OCI-LY3 (cell line): ENCODE data around the gene GRM8.

Source experiments
- H2AFZ ChIP-seq: fragments of 200-600, 300-600 bp; shearing (Covaris generic); 2 replicates; pipeline ENCODE4 v1.6.0; 2014; ENCODE audit warnings: antibody characterized with exemption, low read depth, low read length
- H3K27ac ChIP-seq: fragments of 200-600, 300-600 bp; sonication (generic); 2 replicates; pipeline ENCODE4 v1.5.1; 2014; ENCODE audit warnings: mild to moderate bottlenecking, low read length, moderate library complexity, mixed read lengths
- H3K27me3 ChIP-seq: fragments of 200-600, 300-600 bp; sonication (generic); 2 replicates; pipeline ENCODE4 v1.6.1; 2014; ENCODE audit warnings: low read depth, low read length, mixed read lengths
- H3K36me3 ChIP-seq: fragments of 200-600, 300-600 bp; sonication (generic); replicated peaks from 2 replicates; pipeline ENCODE3; 2014; ENCODE audit warnings: low read depth, low read length, mixed read lengths
- H3K4me1 ChIP-seq: fragments of 300-600, 200-600 bp; sonication (generic); 2 replicates; pipeline ENCODE4 v1.6.1; 2014; ENCODE audit warnings: low read length, mixed read lengths
- H3K4me2 ChIP-seq: fragments of 200-600, 300-600 bp; sonication (generic); 2 replicates; pipeline ENCODE4 v1.6.1; 2014; ENCODE audit warnings: low read length, mixed read lengths
- H3K4me3 ChIP-seq: fragments of 300-600, 200-600 bp; sonication (generic); 2 replicates; pipeline ENCODE4 v1.5.1; 2014; ENCODE audit warnings: antibody characterized with exemption, mild to moderate bottlenecking, low read length, moderate library complexity
- H3K79me2 ChIP-seq: fragments of 300-600, 200-600 bp; shearing (Covaris generic); 2 replicates; pipeline ENCODE4 v1.6.1; 2014; ENCODE audit warnings: mild to moderate bottlenecking, low read length, mixed read lengths
- H3K9ac ChIP-seq: fragments of 300-600, 200-600 bp; shearing (Covaris generic); 2 replicates; pipeline ENCODE4 v1.6.0; 2014; ENCODE audit warnings: mild to moderate bottlenecking, low read length, moderate library complexity
- H3K9me3 ChIP-seq: fragments of 200-600, 300-600 bp; shearing (Covaris generic); 2 replicates; pipeline ENCODE4 v1.6.1; 2014; ENCODE audit warnings: low read length, mixed read lengths; ENCODE audit not compliant: insufficient read depth
- H4K20me1 ChIP-seq: fragments of 200-600, 300-600 bp; sonication (generic); 2 replicates; pipeline ENCODE4 v1.6.1; 2016; ENCODE audit warnings: low read length, mixed read lengths; ENCODE audit not compliant: insufficient read depth
- CTCF ChIP-seq: fragments of 200-600, 300-600 bp; sonication (generic); IDR thresholded peaks from 2 replicates; pipeline ENCODE4 v1.5.1; 2014; ENCODE audit warnings: antibody characterized with exemption, low read length, low read depth
- EZH2phosphoT487 ChIP-seq: fragments of 200-600 bp; shearing (Covaris generic); IDR thresholded peaks from 2 replicates; pipeline ENCODE4 v1.6.1; 2018; ENCODE audit warnings: antibody characterized with exemption, mixed run types, low read depth

GRM8 gene

DNA sequence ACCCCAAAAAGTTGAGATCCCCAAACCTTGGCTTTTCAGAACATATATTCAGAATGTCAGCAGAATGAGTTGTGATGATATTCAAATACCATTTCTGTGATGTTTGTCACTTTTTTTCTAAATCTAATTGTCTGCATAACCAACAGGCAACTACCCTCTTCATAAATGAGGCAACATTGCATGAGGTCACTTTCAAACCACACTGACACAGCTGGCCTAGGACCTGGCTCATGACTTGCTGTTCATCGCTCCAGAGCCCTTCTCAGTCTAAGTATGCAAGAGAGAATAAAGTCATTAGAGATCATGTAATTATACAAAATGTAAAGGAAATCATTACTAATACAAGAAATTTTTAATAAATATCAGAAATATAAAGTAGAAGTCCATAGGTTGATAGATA is 681.9 kb downstream of the GRM8 start:
- TF ChIP-seq CTCF (no peak), EZH2phosphoT487 (no peak)
- H3K9ac ChIP-seq = no peak overlapping the region
- no peak overlapping the region for H3K4me2 ChIP-seq
- no peaks in the 10 kb centered on the region for H4K20me1 ChIP-seq
- H3K27ac ChIP-seq = no peak overlapping the region
- no peaks in the 10 kb centered on the region for H3K79me2 ChIP-seq
- no peaks in the 10 kb centered on the region for H3K9me3 ChIP-seq
- H2AFZ ChIP-seq = no peak overlapping the region
- H3K36me3 ChIP-seq = no peaks in the 10 kb centered on the region
- H3K4me3 ChIP-seq = no peak overlapping the region
- no peaks in the 10 kb centered on the region for H3K4me1 ChIP-seq
- H3K27me3 ChIP-seq = no peaks in the 10 kb centered on the region

DNA sequence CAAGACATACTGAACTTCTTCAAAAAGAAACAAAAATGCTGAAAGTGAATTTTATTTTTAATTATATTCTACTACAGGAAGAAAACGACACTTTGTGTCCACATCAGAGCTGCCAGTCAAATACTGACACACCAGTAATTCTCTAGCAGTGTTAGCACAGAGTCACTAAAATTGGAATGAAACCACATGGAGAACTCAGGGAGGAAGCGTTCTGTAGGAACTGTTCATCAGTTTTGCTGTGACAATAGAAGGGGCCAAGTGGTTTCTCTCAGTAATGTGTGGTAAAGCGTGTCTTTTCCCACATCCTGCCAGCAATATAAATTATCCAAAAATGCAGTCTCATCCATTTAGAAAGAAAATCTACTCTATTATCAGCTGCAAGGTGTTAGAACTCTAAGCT is 683.3 kb downstream of the GRM8 start:
- TF ChIP-seq EZH2phosphoT487 = no peak
- TF ChIP-seq CTCF = no peak
- no peaks in the 10 kb centered on the region for H3K27me3 ChIP-seq
- no peak overlapping the region for H3K9ac ChIP-seq
- no peak overlapping the region for H3K4me2 ChIP-seq
- no peak overlapping the region for H3K4me3 ChIP-seq
- H3K27ac ChIP-seq = no peak overlapping the region
- H3K9me3 ChIP-seq = no peaks in the 10 kb centered on the region
- H2AFZ ChIP-seq = no peak overlapping the region
- H3K4me1 ChIP-seq = no peaks in the 10 kb centered on the region
- H3K36me3 ChIP-seq = no peaks in the 10 kb centered on the region
- no peaks in the 10 kb centered on the region for H4K20me1 ChIP-seq
- H3K79me2 ChIP-seq = no peaks in the 10 kb centered on the region

DNA sequence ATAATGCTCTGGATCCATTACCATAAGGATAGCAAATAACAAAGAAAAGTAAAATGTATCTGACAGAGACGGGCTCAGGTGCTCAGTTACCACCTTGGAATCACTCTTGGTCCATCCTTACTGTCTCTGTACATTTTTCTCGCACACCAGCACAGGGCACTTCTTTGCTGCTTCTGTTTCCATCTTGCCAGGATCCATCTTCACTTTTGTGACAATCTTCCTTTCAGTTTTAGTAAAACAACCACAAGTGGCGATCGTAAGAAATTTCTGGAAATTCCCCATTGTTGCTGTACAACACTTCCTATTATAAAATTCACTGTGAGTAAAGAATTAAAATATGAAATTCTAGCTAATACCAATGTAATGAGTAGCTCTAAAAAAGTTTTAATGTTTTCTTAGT is 695.5 kb downstream of the GRM8 start:
- no peaks in the 10 kb centered on the region for H3K36me3 ChIP-seq
- no peaks in the 10 kb centered on the region for H3K79me2 ChIP-seq
- TF ChIP-seq CTCF (no peak), EZH2phosphoT487 (no peak)
- H3K4me2 ChIP-seq = peak overlapping the region; percentile 18
- peaks cover 17% of the 10 kb centered on the region for H3K4me1 ChIP-seq
- 0 out of 2 replicates have a peak overlapping the region, but pooled peaks have one; percentile 24 for H2AFZ ChIP-seq
- H3K4me3 ChIP-seq = no peak overlapping the region
- H3K27ac ChIP-seq = no peak overlapping the region
- H4K20me1 ChIP-seq = no peaks in the 10 kb centered on the region
- no peaks in the 10 kb centered on the region for H3K9me3 ChIP-seq
- no peaks in the 10 kb centered on the region for H3K27me3 ChIP-seq
- no peak overlapping the region for H3K9ac ChIP-seq

DNA sequence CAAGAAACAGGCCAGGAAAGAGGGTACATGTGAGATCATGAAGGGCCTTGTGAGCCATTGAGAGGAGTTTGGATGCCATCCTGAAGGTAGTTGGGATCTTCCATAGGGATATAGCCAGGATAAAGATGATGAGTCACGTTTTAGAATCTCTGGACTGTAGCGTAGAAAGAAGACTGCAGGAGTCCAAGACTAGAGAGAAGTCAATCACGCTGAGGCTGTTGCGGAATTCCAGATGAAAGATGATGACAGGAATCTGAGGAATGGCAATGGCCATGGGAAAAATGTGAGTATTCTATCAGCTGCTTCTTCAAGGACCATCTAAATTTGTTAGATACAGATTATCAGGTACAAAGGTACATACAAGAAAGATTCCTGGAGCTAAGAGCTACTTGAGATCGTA is 711.3 kb downstream of the GRM8 start:
- no peaks in the 10 kb centered on the region for H4K20me1 ChIP-seq
- H3K36me3 ChIP-seq = no peaks in the 10 kb centered on the region
- no peaks in the 10 kb centered on the region for H3K27me3 ChIP-seq
- no peaks in the 10 kb centered on the region for H3K79me2 ChIP-seq
- no peak overlapping the region for H3K4me2 ChIP-seq
- no peak overlapping the region for H2AFZ ChIP-seq
- TF ChIP-seq EZH2phosphoT487 (no peak), CTCF (no peak)
- no peak overlapping the region for H3K9ac ChIP-seq
- no peak overlapping the region for H3K4me3 ChIP-seq
- no peak overlapping the region for H3K27ac ChIP-seq
- no peaks in the 10 kb centered on the region for H3K4me1 ChIP-seq
- H3K9me3 ChIP-seq = no peaks in the 10 kb centered on the region
